Measurements from ENCODE around the gene BRINP1.

The BRINP1 gene

DNA sequence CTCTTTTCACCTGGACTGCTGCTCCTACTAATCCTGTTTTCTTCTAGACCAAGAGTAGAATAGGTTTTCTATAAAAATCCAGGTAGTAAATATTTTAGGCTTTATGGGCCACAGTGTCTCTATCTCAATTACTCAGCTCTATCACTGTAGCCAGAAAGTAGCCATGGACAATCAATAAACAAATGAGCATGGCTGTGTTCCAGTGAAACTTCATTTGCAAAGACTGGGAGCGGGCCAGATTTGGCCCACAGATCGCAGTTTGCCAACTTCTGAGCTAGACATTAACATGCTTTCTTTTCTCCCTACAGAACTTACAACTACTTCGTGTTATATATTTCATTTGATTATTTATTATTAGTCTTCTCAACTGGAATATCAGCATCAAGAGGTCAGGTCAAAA is 30.2 kb downstream of the BRINP1 start:
- no peak for DNase-seq (ENCODE audit: low read depth in 2 of 2)

DNA sequence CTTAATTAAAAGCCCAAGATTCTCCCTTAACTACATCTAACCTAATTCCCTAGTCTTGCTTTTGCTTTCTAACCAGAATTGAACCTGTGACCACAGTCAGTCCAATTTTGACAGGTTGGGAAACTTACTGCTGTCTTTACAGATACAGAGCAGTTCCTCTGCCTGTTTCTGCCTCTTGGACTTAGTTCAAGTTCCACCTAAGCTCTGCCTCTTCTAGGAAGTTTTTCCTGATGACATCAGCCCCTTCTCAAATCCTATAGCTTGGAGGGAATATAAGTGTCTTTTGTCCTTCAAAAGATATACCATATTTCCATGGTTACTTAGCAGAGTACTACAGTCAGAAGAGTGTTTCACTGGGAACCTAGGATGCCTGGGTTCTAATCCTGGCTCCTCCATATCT is 31.7 kb downstream of the BRINP1 start:
- DNase-seq (ENCODE audit: low read depth in 2 of 2) = no peak

DNA sequence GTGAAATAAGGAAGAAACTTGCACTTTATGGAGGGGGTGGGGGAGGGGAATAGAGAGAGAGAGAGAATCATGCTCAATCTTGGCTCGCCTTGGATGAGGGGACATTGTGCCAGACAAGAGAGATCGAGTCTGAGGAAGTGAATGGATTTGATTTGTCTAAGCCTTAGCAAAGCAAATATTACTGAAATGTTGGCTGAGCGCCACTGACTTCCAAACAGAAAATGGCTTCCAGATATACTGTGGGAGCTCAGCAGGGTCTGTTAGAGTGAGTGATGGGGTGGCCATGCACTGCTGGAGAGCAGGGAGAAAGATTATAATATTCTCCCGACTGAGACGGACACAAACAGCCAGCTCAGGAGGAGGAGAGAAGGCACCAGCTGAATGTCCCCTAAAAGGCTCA is 34.5 kb downstream of the BRINP1 start:
- DNase-seq (ENCODE audit: low read depth in 2 of 2) = no peak

DNA sequence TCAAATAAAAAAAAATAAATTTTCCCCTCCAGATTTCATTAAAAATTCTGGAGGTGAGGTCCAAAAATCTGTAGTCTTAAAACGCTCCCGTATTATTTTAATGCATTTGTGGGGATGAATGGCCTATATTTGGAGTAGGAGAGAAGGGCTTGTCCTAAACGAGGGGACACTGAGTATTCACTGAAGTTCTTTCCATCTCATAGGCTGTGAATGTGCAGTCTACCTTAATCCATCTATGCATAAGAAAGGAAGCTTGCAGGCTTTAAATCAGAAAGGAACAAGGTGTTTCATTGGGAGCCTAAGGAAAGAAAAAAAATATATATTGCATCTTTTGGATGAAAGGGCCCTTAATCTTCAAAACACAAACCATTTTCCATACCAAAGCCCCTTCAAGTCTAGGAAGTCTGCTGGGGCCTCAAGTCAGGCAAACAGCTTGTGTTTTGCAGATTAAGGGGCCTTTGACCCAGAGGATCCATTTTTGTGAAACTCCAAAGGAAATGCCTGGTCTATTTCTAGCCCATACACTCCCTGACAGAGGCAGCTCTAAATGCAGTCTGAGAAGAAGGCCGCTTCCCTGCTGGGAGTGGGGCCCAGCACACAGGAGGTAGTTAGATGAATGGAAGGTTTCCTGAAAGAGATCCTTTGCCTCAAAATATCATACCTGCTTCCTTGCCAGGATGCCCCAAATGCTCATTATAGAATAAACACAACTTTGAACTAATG is 35.6 kb downstream of the BRINP1 start:
- DNase-seq (ENCODE audit: low read depth in 2 of 2) = no peak

DNA sequence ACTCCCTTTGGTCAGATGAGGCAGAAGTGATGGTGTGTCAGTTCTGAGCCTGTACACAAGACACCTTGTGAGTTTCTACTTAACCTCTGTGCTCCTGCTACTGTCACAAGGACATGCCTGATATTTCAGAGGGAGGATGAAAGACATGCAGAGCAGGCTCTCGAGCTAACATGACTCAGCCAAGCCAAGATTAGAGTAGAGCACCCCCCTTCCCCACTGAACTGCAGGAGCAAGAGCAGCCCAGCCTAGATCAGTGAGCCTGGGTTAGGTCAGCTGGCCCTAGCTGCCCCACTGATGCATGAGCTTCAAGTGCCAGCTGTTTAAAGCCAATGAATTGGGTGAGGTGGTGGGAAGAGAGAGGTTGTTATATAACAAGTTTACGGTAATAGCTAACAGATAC is 36.7 kb downstream of the BRINP1 start:
- no peak for DNase-seq (ENCODE audit: low read depth in 2 of 2)

DNA sequence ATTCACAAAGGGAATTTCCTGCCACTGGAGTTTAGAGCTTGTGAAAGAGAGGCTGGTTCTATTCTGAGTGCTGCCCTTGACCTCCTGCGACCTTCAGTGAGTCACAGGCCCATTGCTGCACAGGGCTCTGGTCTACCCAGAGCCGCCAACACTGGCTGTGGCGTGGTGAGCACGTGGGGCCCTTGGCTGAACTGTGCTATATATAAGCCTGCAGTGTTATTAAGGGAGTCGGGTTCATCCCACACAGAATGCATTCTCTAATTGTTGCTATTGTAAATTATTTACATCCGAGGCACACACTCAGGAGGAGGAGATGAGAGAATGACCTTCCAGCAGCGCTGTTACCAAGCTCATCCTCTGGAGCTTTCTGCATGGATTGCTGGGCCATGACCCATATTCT is 47.1 kb downstream of the BRINP1 start:
- DNase-seq (ENCODE audit: low read depth in 2 of 2) = no peak

DNA sequence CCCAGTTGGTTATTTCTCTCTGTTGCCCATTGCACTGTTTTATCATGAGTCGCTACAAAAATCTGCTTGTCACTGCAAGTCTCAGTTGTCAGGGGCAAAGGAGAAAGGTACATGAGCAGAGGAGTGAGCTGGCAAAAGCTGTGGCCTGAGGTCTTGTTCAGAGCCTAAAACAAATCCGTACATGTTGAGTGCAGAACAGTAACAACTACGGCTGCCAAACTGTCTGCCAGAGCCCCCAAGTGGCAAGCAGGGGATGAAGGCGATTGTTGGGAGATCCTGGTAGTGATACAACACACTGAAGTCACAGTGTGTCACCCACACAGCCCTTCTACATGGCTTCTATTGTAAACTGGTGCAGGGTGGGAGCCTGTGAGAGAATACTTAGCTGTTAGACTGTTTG is 50.9 kb downstream of the BRINP1 start:
- no peak for DNase-seq (ENCODE audit: low read depth in 2 of 2)

DNA sequence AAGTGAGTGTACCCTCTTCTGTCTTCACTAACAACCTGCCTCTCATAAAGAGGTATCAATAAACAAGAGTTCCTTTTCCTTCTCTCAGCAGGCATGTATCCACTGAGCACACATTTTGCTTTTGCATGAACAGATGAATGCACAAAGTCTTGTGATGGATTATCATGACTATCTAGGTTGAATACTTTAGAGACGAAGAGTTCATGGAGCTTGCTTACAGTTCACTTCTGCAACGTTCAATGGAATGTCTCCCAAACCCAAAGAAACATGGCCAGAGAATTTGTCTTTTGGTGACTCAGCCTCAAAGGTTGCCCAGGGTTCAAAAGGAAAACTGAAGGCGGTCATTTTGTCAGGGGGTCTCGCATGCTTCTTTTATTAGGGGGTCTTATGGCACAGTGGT is 55.4 kb downstream of the BRINP1 start:
- no peak for DNase-seq (ENCODE audit: low read depth in 2 of 2)

DNA sequence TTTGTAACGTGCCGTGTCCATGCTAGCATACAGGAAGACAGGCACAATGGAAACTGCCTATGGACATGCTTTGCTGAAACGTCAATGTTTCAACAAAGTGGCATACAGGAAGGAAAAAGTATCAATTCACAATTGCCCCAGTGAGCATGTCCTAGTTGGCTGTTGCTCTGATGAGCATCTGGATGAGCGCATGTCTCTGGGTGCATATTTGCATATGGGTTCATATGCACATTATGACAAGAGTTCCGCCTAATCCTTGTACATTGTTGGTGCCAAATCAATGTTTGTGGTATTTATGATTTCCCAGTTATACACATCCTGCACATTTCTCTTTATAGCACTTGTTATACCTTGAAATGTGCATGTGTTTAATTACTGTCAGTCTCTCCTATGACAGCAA is 58.5 kb downstream of the BRINP1 start:
- DNase-seq (ENCODE audit: low read depth in 2 of 2) = no peak

DNA sequence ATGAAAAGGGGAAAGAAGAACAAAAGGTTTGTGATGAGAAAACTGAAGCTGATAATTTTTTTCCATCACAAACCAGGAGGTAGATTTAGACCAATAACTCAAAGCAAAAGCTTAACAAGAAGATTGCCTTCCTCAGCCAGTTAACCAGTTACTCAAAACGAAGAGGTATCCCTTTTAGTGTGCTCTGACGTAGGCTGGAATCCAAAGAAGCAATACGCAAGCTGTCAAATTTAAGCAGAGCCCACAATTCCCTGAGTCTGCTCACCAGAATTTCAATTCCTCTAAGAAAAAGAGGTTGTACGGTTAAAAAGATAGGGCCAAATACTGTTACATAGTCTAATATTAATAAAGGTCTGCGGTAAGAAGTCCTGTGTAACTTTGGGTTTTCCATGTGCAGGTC is 61.8 kb downstream of the BRINP1 start:
- no peak for DNase-seq (ENCODE audit: low read depth in 2 of 2)

DNA sequence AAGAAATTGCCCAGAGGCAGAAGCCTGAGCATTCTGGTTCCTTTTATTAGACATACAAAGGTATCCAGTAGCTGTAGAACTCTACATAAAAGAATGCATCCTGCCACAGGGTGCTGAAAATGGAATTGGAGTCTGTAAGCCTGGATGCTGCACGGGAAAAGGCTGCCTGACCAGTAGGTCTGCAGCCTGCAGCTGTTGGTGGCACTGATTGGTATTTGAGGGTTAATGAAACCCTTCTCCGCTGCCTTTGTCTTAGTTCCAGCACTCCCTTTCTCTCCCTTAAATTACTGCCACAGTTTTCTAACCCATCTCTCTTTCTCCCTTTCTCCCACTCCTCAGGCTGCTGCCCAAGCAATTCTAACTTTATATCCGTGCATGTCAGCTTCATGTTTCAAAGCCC is 64.7 kb downstream of the BRINP1 start:
- no peak for DNase-seq (ENCODE audit: low read depth in 2 of 2)

DNA sequence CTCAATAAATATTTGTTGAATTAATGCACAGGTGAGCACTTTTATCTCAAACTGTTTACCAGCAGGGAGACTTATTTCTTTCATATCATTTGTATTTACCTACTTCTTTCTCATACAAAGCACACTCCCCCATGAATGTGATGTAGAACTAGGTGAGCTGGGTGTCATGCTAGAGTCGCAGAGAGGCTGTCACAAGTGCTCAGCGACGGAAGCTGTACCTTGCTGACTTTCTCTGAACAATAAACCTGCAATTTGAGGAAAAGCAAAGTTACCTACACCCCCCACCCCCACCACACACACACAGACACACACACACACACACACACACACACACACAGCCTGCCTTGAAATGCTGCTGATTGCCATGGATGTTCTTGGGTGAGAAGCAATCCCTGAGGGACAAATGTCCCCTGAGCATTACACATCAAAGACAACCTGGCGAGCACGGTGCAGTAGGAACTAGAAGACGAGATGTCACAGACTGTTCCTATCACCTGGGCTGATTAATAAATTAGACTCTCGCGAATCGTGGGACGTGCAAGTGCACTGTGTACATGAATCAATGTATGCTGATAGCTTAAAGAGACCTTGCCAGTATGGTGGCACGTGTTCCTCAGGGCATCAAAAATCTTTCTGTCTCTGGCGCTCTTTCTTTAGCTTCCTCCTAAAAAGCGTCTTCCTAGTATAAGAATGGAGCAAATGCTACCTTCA is 66.1 kb downstream of the BRINP1 start:
- DNase-seq (ENCODE audit: low read depth in 2 of 2) = no peak

DNA sequence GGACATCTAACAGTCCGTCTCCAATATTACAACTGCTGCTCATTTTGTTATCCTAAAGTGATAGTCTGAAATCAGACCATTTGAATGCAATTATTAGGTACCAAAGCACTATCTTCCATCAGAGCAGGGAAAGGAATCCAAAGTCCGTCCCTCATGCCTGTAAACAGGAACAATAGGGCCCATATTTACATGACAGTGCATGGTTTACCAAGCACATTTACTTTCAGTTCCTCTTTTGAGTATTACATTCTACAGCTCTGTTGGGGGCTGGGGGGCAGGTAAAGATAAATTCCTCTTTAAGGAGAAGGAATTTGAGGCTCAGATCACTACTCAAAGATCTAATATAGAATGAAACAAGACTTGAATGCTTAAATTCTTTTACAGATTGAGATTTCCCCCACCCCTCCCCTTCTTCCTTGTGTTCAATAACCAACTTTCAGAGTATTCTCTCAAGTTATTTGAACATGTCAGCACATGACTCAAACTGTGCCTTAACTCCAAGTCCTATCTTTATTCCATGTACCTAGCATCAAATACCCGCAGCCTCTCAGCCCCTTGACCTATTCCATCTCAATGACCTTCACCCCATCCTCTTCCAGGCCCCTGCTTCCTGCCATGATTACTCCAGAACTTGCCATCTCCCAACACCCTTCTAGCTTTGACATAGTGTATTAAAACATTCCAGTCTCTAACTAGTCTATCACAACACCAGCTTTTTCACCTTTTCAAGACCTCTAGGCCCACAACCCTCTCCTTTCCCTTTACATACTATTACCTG is 71.0 kb downstream of the BRINP1 start:
- DNase-seq (ENCODE audit: low read depth in 2 of 2) = no peak

DNA sequence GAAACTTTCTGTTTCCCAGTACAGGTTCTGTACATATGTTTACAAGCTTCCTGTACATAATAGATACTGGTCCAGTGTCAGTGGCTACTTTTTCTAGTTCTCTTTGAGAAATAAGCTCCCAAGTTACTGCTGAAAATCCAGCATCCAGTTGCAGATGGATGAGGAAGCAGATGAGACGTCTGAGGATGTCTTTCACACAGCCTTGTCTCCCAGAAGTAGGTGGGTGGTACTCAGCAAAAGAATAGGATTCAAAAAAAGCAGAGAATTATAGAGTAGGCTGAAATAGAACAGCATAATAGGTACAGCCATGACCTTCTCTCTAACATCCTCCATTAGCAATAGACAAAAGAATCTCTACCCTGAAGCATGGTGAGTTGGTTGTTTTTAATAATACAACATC is 77.7 kb downstream of the BRINP1 start:
- no peak for DNase-seq (ENCODE audit: low read depth in 2 of 2)

DNA sequence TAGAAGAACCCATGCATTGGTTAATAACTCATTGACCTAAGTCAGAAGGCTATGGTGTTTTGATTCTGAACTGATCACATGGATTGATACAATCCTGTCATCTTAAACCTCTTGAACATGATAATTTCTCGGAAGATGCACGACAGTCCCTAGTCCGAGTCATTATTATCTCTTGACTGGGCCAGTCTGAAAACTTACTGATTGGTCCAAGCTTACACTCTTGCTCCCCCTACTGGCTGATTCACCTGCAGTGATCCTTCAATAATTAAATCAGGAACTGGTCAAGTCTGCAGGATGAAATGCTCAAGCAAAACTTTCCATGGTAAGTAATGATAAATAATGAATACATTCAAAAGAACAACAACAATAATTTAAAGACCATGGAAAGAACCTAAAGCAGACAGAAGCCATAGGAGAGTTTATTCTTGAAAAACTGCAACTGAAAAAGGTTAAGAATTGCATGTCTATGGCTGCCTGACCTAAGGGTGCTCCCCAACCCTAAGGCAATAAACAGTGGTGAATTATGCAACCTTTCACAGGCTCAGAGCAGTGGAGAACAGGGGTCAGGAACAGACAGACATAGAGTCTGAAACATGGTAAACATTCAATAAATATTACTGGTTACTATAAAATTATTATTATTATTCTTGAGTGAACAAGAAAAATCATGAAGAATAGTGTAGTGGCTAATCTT is 79.3 kb downstream of the BRINP1 start:
- DNase-seq (ENCODE audit: low read depth in 2 of 2) = peak; percentile 5 to 11

DNA sequence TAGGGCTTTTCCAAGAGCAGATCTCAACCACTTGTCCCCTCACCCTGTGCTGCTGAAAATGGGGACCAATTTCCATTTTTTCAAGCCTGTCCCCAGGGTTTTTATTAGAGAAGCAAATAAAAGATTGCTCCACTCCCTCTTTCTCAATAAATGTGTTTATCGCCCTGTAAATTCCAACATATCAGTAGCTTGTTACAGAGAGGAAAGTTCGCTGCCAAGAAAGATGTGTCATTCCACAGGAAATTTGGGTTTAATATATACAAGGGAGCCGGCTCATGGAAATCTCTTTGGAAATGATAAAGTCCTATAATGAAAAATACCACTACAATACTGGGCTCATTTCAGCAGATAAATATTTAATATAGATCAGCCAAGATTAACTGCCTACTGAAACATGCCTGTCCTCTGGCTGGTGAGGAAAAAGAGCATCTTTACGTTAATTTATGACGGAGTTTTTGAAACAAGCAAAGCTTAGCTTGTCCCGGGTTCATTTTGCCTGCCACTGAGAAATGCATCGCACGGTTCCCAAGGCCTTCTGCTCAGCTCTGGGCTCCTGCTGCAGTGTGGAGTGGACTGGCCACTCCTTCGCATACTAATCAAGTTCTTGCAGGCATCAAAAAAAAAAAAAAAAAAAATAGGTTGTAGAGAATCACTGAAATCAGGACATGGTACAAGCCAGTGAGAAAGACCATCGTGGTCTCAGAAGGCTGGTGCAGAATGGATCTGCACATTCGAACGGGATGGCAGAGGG is 84.5 kb downstream of the BRINP1 start:
- DNase-seq (ENCODE audit: low read depth in 2 of 2) = peak in 1 of 2 experiments; percentile 4

DNA sequence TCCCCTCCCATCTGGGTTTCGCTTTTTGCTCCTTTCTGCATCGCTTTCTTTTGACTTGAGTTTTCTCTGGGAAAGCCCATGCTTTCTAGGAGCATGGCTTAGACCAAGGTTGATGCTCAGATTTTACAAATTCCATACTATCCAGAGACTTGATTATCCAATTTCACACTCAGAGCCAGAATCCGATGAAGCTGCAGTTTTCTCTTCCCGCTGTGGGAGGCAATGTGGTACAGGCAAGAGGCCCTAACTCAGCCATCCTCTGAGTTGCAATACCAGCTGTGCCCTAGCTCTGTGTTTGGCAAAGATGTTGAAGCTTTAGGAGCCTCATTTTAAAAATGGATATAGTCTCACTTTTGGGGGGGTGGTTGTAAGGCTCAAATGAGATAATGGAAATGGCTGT is 85.1 kb downstream of the BRINP1 start:
- DNase-seq (ENCODE audit: low read depth in 2 of 2) = no peak

DNA sequence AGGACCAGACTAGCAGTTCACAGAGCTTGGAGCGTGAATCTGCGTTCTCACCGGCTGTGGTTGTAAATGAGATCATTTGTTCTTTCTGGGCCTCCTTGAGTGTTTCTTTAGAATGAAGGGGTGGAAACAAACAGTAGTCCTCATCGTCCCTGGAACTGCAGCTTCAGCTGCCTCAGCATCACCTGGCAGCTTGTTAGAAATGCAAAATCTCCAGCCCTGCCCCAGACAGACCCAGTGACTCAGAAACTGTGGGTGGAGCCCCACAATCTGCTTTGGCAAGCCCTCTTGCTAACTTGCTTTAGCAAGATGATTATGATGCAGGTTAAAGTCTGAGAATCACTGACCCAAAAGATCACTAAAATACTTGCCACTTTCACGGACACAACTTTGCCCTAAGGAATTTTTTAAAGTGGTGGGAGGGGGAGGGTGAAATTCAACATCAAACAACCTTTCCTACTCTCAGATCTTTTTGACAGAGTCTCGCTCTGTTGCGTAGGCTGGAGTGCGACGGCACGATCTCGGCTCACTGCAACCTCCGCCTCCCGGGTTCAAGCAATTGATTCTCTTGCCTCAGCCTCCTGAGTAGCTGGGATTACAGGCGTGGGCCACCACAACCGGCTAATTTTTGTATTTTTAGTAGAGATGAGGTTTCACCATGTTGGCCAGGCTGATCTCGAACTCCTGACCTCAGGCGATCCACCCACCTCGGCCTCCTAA is 86.0 kb downstream of the BRINP1 start:
- DNase-seq (ENCODE audit: low read depth in 2 of 2) = no peak

DNA sequence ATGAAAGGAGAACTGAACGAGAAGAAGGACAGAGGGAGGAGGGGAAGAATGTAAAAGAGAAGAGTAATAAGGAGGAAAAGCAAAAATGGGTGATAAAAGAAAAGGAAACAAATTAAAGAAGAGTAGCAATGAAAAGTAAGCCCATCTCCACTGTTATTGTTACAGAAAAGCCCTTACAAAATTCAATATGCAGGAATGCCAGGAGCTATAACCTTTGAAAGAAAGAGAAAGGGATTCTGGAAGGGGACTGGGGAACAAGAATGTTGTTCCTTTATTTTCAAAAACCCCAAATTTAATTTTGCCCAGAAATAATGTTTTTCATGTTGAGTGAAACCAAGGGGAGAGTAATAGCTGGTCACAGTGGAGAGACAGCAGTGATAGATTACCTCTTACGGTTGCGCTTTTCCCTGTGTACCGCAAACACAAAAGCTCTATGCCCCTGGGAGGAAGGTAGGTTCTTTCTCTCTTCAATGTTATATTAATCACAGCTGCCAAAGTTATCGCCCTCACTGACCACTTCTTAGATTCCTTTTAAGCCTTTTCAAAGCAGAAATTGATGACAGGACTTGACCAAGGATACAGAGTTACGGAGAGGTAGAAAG is 86.7 kb downstream of the BRINP1 start:
- no peak for DNase-seq (ENCODE audit: low read depth in 2 of 2)

DNA sequence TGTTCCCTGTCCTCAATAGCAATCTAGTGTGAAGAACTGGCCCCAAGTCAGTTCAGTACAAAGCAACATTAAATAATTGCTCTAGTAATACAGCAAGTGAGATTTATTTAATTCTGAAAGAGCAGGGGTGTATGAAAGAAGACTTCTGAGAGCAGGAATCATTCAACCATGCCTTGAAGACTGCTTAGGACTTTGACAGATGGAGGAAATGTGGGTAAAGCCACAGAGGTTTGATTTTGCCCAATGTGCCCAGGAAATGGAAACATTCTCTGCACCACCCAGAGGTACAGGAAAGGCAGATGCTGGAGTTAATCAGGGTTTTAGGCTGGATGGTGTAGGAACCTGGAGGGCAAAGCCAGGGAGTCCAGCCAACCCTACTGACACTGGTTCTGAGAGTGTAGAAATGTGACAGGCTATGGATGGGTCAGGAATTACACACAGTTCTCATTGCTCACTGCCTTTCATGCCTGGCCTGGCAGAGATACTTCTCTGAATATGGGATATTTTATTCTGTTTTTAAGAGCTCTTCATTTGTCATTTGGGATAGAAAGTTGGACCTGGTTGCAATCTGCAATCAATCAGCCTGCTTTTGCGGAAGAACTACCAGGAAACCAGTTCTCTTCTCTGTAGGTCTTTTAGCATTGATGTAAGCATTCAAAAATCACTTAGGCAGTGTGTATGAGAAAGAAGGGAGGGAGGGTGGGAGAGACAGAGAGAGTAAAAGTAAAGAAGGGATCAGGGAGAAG is 88.3 kb downstream of the BRINP1 start:
- no peak for DNase-seq (ENCODE audit: low read depth in 2 of 2)

Data from fibroblast of skin of left quadriceps (primary cell).